NCI-H345 treated with DMSO at 0.1 percent for 48 hours (cell line): Measurements from ENCODE around the gene SLC25A26.

ENCODE experiments used
- DNase-seq: peaks from one replicate; lab custom pipeline; 2025; ENCODE audit not compliant: unreplicated experiment; lab: John Stamatoyannopoulos, UW

The SLC25A26 gene

DNA sequence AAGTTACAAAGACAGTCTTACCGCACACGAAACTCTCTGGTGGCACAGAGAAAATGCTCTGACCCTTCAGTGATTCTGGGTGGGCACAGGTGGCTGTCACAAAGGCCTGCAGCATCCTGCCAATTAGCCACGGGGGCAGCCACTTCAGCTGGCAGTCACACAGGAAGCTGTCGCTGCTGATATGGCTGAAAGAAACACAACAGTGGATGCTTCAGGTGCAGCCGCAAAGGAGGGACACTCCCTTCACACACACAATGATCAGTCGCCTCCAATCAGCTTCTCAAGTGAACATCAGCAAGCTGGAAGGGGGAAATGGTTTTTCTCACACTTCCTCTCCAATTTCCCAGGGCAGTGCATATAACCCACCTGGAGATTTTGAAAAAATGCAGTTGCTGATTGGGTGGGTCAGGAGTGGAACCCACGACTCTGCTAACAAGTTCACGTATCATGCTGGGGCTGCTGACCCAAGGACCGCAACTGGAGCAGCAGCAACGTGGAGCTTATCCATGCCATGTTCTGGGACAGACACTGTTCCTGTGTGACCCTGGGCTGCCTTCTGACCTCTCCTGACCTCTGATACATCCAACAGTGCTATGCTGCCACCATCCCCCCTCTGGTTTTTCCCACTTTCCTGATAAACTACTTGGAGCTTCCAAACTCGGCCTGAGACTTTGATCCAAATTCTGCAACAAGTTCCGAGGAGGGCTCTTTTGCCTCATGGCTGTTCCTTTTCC is 173.4 kb downstream of the SLC25A26 start:
- peak; percentile 44 for DNase-seq

DNA sequence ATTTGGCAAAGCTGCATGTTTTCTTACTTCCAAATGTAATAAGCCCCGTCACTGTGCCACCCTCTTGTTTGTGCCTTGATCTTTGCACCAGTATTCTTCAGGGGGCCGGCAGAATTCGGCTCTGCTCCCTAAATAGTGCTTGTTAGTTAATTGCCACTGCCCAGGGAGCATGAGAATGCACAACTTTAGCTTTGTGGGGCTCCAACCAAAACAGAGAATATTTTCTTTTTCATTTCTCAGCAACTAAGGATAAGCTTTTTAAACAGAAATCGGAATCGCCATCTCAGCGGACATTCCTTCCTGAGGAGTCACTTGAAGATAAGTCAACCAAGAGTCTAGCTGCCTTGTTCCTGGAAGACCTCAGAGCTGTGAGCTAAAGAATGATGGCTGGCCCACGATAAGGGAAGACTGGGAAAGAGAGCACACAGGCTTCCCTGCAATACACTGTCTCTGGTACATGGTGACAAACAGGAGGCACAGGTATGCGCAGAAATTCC is 174.0 kb downstream of the SLC25A26 start:
- DNase-seq = no peak

DNA sequence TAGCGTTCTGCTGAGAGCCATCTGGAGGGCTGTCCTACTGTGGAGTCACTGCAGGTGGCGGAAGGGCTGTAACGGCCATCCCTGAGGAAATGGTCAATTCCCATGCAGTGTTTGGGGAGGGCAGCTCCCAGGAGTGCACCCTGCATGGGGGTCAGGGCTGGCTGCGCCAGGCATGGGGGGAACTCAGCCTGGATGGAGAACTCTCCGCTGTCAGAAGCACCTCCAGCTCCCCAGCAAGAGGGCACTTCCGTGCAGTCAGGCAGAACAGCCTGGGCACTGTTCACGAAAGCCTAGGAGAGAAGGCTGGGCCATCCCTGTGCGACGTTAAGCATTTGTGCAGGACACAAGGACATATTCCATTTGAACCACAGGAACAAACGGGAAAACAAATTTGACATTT is 174.8 kb downstream of the SLC25A26 start:
- DNase-seq = no peak

DNA sequence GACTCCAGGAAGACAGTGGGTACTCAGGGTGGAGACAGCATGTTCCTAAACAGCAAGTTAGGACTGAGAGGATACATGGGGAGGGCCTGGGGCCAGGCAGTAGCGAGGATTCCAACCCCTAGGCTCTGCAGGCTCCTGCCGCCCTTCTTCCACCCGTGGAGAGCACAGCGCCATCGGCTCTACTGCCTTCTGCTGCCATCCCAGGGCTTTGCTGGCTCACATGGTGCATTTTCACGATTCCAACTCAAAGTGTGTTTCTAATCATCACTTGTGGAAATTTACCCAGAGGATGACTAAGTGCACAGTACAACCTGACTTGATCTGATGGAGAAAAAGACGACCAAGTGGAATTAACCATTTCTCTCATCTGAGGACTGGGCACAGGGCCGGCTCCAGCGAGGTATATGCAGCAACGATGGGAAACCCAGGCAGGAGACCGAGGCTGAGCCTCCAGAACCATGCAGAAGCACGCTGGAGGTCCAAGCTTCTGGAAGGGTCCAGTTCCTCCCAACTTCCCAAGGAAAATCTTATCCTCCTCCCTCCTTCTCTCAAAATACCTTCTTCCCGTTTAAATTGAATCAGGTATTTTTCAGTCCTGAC is 175.5 kb downstream of the SLC25A26 start:
- no peak for DNase-seq

DNA sequence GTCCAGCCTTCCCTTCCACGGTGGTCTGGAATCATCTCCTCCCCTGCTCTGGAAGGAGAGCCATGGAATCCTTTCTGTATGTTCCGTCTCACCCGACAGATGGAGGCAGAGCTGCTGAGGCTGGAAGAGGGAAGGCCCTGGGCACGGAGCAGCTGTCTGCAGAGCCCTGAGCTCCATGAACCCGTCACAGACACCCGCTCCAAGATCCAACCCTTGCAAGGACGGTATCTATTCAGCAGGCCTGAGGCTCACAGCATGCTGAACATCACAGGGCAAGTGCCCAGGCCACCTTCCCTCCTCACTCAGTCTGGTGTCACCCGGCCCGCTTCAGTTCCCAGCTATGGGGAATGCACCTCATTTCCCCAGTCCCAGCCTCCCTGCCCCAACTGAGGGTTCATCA is 176.1 kb downstream of the SLC25A26 start:
- no peak for DNase-seq

DNA sequence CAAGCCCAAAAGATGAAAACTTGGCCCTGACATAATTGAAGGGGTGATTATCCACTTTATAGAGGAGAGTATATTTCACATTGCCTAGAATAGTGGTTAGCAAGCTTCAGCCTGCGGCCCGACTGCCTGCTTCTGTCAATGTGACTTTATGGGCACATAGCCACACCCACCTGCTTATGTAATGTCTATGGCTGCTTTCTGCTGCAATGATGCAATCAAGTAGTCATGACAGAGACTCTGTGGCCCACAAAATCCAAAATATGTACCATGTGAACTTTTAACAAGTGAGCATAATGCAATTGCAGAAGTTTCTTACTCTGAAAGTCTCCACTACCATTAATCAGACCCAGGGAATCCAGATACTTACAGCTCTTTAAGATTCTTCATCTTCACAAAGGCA is 176.9 kb downstream of the SLC25A26 start:
- DNase-seq = no peak

DNA sequence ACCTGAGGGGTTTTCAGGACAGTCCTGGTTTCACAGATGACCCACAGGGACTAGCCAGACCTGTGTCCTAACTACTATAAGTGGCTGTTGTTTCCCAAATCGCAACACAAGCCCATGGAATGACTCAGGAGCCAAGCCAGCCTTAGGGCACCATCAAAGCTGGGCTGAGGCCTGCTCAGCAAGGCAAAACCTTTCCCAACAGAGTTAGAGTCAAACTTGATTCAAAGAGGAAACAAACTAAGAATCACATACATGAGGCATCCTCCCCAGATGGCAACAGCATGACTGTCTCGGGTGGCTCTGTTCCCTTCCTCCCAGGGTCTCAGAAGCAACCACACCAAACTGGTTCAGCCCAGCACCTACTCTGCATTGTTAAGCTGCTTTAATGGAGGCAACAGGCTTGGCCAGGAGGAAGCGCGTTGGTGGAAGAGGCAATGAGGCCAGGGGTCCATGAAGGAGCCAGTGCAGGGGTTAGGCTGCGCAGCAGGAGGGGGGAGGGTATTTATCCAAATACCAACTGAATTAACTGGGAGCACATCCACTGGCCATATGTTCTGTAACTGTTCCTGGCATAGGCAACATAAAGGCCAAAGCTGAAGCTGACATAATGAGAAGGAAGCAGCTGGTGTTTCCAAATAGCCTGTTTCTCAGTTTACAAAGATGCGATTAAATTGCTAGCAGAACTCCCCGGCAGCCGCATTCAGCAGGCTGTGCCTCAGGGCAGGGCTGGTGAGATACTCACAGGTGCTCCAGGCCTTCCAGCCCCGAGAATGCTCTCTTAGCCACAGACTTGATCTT is 177.6 kb downstream of the SLC25A26 start:
- peak; percentile 27 for DNase-seq

DNA sequence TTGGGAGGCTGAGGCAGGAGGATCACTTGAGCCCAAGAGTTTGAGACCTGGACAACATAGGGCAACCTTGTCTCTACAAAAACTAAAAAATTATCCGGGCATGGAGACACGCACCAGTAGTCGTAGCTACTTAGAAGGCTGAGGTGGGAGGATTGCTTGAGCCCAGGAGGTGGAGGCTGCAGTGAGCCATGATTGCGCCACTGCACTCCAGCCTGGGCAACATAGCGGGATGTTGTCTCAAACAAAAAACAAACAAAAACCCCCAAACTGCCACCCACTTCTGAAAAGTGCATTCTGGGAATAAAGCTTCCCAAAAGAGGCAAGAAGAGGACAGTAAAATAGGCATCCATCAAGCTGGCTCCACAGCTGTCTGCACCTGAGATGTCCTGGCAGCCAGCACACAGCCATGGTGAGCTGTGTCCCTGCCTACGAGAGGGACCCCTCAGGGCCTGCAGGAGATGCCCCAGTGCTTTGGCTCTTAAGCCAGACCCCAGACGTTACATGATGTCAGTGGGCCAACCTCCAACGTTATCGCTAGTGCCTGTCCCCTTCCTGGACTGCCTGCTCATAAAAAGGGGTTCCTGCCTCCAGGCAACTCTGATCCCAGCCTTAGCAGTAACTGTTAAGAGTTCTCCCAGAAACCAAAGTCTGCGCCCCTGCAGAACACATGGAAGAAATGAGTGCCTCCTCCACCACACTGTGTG is 178.9 kb downstream of the SLC25A26 start:
- no peak for DNase-seq

DNA sequence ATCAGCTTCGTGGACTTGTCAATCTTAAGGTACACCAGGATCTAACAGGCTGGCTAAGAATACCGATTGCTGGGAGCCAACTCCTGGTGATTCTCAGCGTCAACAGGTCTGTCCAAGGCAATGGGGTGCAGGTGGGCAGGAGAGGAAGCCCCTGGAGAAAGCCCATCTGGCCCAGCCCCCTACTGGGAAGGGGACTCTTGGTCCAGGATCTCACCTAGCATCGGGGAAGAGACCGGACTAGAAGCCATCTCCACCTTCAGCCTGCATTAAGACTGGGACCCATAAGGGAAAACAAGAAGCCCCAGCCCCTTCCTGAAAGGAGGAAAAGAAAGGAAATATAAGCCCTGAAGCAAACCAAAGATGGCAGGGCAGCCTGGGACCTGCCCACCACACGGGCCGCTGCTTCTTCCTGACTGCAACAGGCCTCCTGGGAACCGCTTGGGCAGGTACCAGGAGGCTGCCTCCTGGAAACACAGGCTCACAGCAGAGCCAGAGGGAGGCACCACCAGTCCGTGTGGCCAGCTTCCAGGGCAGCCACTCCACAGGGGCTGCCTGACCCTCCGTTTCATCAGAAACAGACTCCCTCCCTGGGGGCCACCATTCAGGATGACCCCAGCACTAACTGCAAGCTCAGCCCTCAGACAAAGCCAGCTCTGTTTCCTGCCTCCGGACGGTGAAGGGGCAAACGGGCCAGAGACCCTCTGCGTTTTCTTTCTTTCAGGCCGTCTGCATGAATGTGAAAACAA is 179.8 kb downstream of the SLC25A26 start:
- DNase-seq = no peak

DNA sequence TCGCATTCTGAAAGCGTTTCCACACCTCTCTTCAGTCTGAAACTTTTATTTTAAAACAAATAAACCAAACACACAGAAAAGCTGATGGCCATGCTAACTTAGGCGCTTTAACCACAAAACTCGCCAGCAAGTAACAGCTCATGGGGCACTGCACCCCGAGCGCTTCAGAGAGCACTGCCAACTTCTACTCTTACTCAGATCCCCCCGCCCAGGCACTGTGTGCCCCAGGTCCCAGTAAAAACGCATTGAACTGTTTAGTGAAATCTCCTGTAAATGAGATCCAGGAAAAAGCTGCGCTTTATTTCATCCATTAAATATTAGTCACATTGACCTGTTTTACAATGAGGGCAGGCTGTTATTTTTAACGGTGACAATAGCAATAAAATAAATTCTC is 180.4 kb downstream of the SLC25A26 start:
- DNase-seq = no peak

DNA sequence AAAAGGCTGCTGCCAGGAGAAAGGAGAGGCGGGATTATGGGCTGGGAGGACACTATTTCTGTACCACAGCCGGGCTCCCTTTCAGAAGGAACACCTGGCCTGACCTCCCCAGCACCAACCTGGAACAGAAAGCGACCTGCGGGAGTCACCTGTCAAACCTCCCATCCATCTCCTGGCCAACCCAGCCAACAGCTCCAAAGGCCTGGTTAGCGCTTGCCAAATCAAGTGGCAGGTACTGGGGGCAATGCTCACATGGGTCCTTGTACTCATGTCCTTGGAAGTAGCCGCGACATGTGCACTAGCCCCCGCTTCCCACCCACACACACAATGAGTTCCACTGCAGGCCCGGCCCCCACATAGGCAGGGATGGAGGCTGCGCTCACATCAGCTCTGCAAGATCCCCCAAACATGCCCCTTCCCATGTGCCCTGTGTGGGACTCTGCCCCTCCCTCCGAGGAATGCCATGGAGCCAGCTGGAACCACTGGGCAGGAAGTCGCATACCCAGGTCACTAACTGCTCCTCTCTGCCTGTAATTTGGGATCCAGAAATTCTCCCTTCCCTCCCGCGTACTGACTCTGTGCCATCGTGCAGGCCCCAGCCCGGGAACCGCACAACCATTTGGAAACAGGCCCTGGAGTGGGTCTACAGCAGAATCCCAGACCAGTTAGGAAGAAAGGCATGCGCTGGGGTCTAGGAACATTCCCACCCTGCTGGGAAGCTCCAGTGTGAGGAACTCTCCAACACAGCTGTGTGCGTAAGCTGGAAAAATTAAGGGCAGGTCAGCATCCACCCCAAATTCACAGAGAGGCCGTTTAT is 181.1 kb downstream of the SLC25A26 start:
- no peak for DNase-seq

DNA sequence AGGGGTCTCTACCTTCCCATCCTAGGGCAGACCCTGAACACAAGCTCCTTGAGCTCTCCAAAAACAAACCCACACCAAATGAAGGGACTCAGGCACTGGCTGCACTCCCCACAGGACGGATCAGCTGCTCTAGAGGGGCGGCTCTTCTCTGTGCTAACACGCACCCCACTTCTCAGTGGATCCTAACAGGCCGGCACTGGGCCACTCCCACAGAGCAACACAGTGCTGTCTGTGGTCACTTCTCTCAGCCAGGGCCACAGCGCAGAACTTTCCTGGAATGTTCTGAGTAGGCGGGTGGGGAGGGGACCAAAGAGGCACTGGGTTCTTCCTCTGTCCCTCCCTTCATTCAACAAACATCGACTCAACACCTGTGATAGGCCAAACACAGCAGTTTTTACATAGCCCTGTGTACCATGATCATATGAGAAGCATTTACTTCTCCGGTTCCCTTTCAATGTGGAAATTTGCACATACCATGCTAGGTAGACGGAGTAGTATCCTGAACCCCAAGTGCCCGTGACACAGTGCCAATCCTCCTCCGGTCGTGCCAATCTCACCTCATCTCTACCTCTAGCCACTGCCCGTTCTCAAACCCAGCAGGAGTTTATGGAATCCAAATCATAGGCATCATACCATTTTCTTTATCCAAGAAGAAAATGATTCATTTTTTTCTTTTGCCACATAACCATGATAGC is 181.9 kb downstream of the SLC25A26 start:
- no peak for DNase-seq

DNA sequence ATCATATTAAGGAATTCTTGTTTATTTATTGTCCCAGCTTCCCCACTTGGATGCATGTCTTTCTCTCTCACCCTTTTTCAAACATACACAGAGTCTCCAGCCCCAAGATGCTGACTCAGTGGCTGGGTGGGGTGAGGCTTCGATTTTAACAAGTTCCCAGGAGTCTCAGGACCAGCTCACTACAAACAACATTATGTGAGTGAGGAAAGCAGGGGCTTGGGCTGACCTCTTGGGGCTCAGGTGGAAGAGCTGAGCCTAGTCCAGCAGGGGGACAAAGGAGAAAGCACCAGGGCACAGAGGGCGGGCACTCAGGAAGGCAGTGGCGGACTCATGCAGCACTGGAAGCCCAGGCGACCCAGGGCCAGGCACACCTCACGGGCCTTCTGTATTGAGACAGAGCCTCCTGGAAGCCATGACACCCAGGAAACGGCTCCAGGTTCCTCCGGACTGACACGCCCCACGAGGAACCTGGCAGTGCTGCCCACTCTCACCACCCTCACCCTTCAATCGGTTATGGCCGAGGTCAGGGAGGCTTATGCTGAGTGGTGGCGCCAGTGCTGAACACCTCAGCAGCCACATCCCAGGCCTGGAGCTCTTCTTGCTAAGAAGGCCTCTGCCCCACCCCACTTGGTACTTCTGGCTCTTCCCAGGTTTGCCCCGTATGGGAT is 182.7 kb downstream of the SLC25A26 start:
- DNase-seq = no peak

DNA sequence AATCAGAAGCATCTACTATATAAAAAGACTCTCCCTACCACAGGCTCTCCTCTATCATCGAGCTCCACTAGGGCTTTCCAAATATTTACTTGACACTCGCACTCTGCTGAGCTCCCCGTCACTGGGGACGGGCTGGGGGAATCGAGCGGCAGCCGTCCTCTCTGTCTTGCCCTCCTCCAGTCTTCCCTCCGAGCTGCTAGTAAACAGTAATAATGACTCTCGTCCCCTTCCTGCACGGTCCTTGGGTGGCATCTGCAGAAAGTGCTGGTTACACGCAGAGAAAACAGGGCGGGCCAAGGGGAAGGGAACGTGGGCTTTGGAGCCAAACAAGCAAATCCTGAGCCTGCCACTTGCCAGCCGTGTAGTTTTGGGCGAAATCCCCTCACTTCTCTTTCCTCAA is 183.4 kb downstream of the SLC25A26 start:
- no peak for DNase-seq

DNA sequence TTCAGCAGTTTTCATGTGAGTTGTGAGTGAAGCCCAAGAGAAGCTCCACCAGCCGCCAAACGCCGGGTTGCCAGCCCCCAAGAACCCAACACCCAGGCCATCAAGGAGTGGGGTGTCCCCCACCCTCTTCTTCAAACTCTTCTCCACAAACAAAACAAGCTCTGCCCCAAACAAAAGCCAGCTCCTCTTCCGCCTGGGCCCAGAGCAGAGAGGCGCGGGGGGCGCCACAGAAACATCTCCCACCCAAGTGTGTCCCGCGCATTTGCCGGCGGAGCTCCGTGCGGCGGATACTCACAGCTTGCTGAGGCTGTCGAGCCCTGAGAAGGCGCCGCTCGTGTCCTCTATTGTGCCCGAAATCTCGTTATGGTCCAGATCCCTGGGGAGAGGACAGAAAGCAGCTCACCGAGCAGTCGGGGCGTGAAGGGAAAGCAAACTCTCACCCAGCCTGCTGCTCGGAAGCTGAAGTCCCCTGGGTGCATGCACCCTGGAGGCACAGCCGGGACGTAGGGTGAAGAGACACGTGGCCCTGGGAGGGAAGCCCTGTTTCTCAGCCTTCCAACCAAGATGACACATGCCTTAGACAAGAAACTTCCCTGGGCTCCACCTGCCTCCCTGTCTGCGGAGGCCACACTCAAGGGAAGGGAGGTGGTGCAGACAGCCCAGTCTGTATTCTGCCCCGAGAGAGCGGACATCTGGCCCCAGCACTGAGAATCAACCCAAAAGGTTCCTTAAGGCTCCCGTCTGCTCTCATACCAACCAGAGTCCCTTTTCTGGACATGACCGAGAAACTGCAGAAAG is 184.3 kb downstream of the SLC25A26 start:
- DNase-seq = no peak

DNA sequence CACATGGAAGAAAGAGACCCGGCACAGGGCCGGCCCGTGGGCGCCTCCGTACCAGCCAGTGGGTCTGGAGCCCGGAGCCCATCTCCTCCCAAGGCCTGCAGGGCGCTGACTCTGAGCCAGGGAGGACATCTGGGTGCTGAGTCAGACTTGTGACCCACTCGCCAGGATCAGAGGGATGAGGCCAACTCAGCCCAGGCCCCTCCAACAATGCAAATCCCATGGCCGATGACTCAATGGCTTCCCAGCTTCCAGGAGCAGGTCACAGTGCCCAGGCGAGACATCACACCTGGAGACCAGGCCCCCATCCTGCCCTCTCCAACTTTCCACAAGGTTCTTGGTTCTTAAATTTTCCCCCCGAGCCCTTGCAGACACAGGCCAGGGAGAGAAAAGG is 184.9 kb downstream of the SLC25A26 start:
- DNase-seq = no peak

DNA sequence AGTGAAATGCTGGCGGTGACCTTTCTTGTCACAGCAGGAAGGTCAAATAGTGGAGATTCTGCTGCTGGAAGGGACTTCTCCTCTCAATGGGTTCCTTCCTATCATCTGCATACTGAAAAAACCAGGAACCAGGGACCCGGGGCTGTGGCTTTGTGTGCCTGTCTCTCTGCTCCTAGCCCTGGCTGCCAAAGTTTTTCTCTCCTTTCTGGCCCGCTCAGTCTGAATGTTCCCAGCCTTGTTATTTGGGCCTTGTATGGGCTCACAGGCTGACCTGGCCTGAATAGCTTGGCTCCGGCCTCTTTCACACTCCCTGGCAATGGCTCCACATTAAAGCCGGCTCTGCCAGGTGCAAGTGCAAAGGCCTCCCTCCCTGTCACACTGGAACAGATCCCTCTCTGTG is 185.4 kb downstream of the SLC25A26 start:
- no peak for DNase-seq
